ENCODE results near the gene PCID2. TPM values are rescaled to one million over a fixed set of nuclear protein-coding genes. Genes with fewer than 3 reads are reported as not detected.

PCID2 gene
- total RNA-seq, 1 experiment from 2014 or later: 63.4 TPM

DNA sequence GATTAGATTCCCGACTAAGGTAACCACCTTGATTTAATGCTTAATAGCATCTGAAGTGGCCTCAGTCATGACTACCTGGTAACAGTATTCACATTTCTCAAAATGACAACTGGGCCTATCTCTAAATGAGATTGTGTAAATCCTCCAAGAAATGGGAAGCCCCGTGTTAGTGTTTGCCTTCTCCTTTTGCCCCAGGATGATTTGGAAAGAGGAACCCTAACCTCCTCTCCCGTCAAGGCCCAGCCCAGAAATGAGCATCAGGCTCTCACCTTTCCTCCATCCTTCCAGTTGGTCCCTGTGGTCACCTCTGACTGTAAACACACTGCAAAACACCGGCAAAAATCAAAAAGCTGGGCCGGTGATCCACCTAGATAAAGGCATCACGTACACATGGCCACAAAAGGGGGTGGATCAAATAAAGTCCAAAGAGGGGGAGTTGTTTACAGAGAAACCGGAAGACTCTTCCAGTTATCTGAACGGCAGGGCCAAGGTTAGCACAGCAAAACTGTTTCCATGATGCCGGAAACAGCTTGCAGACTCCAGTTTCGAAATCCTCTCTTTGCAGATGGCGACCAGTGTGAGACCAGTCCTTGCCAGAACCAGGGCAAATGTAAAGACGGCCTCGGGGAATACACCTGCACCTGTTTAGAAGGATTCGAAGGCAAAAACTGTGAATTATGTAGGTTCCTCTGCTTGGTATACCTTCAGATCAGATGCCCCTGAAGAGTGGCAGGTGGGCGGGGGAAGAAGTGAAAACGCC is 69.5 kb downstream of the PCID2 start:
- Mint-ChIP-seq H3K27me3 (ENCODE audit: insufficient read depth, unreplicated experiment) (peaks cover 19% of the 10 kb centered on the region), H3K9me3 (ENCODE audit: unreplicated experiment) (no peaks in the 10 kb centered on the region), H3K27ac (ENCODE audit: low read depth, unreplicated experiment) (no peak overlapping the region), H3K4me3 (ENCODE audit: unreplicated experiment) (no peak overlapping the region), H3K36me3 (ENCODE audit: insufficient read depth, unreplicated experiment) (no peaks in the 10 kb centered on the region), H3K4me1 (ENCODE audit: insufficient read depth, unreplicated experiment) (no peaks in the 10 kb centered on the region)
- no peak for DNase-seq (ENCODE audit: unreplicated experiment)
- TF ChIP-seq, protein P1, sequence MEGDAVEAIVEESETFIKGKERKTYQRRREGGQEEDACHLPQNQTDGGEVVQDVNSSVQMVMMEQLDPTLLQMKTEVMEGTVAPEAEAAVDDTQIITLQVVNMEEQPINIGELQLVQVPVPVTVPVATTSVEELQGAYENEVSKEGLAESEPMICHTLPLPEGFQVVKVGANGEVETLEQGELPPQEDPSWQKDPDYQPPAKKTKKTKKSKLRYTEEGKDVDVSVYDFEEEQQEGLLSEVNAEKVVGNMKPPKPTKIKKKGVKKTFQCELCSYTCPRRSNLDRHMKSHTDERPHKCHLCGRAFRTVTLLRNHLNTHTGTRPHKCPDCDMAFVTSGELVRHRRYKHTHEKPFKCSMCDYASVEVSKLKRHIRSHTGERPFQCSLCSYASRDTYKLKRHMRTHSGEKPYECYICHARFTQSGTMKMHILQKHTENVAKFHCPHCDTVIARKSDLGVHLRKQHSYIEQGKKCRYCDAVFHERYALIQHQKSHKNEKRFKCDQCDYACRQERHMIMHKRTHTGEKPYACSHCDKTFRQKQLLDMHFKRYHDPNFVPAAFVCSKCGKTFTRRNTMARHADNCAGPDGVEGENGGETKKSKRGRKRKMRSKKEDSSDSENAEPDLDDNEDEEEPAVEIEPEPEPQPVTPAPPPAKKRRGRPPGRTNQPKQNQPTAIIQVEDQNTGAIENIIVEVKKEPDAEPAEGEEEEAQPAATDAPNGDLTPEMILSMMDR (IDR thresholded peaks at IDR 0.05; ENCODE audit: unreplicated experiment): no peak
- intact Hi-C loops (cut with micrococcal nuclease): no loop called here
- ChIA-PET CTCF (no interaction called here), POLR2A (no interaction called here)
- BruUV-seq (replicated peaks): no TSS peak

DNA sequence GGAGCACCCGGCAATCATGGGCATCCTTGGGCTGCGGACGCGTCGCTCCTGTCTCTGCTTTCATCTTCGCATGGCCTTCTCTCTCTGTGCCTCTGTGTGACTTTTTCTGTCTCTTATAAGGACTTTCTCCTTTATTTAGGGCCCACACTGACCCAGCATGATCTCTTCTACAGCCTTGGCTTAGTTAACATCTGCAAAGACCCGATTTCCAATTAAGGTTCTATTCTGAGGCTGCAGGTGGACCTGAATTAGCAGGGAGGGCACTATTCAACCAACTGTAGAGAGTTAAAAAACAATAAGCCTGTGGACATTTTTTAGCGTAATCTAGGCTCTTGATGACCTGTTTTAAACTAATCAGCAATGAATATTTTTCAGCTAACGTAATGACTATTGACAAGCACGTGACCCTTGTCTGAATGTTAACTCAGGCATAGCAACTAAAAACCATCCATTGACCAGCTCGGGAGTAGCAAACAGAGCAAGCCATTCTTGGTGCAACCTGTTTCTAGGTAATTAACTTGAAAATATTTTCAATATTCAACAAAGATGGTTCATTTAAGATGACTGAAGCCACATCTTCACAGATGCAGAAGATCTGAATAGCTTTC is 70.7 kb downstream of the PCID2 start:
- no peak for DNase-seq (ENCODE audit: unreplicated experiment)
- BruUV-seq (replicated peaks): no TSS peak
- no peaks in the 10 kb centered on the region for H3K9me3 Mint-ChIP-seq (ENCODE audit: unreplicated experiment)
- H3K27ac Mint-ChIP-seq (ENCODE audit: low read depth, unreplicated experiment): no peak overlapping the region
- ChIA-PET CTCF (no interaction called here), POLR2A (no interaction called here)
- no peaks in the 10 kb centered on the region for H3K4me1 Mint-ChIP-seq (ENCODE audit: insufficient read depth, unreplicated experiment)
- TF ChIP-seq, protein P1 (IDR thresholded peaks at IDR 0.05; ENCODE audit: unreplicated experiment): no peak
- peaks cover 31% of the 10 kb centered on the region for H3K27me3 Mint-ChIP-seq (ENCODE audit: insufficient read depth, unreplicated experiment)
- H3K4me3 Mint-ChIP-seq (ENCODE audit: unreplicated experiment): no peak overlapping the region
- intact Hi-C loops (cut with micrococcal nuclease): no loop called here
- no peaks in the 10 kb centered on the region for H3K36me3 Mint-ChIP-seq (ENCODE audit: insufficient read depth, unreplicated experiment)

DNA sequence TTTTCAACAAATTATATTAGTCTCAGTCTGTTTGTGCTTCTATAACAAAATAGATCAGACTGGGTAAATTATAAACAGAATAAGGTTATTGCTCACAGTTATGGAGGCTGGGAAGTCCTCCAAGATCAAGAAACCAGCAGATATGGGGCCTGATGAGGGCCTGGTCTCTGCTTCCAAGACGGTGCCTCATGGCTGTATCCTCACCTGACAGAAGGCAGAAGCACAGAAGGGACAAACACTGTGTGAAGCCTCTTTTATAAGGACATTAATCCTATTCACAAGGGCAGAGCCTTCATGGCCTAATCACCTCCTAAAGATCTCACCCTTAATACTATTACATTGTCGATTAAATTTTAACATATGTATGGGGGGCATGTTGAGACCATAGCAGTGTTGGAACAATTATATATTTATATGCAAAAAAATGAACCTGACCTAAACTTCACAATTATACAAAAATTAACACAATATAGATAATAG is 73.1 kb downstream of the PCID2 start:
- TF ChIP-seq, protein P1 (IDR thresholded peaks at IDR 0.05; ENCODE audit: unreplicated experiment): no peak
- intact Hi-C loops (cut with micrococcal nuclease): no loop called here
- no peak for DNase-seq (ENCODE audit: unreplicated experiment)
- no peak overlapping the region for H3K4me3 Mint-ChIP-seq (ENCODE audit: unreplicated experiment)
- H3K27ac Mint-ChIP-seq (ENCODE audit: low read depth, unreplicated experiment): no peak overlapping the region
- ChIA-PET POLR2A (interaction anchor here (0.7 to 1.1 kb wide), 2 partner anchors 12 to 20 kb away, joined by 3 read pairs; no protein-coding TSS in a partner anchor), CTCF (interaction anchor here (0.6 kb wide), 1 partner anchor 133 kb away, joined by 3 read pairs; no protein-coding TSS in a partner anchor)
- no TSS peak for BruUV-seq (replicated peaks)
- H3K4me1 Mint-ChIP-seq (ENCODE audit: insufficient read depth, unreplicated experiment): no peaks in the 10 kb centered on the region
- no peaks in the 10 kb centered on the region for H3K9me3 Mint-ChIP-seq (ENCODE audit: unreplicated experiment)
- peaks cover 48% of the 10 kb centered on the region for H3K27me3 Mint-ChIP-seq (ENCODE audit: insufficient read depth, unreplicated experiment)
- no peaks in the 10 kb centered on the region for H3K36me3 Mint-ChIP-seq (ENCODE audit: insufficient read depth, unreplicated experiment)

DNA sequence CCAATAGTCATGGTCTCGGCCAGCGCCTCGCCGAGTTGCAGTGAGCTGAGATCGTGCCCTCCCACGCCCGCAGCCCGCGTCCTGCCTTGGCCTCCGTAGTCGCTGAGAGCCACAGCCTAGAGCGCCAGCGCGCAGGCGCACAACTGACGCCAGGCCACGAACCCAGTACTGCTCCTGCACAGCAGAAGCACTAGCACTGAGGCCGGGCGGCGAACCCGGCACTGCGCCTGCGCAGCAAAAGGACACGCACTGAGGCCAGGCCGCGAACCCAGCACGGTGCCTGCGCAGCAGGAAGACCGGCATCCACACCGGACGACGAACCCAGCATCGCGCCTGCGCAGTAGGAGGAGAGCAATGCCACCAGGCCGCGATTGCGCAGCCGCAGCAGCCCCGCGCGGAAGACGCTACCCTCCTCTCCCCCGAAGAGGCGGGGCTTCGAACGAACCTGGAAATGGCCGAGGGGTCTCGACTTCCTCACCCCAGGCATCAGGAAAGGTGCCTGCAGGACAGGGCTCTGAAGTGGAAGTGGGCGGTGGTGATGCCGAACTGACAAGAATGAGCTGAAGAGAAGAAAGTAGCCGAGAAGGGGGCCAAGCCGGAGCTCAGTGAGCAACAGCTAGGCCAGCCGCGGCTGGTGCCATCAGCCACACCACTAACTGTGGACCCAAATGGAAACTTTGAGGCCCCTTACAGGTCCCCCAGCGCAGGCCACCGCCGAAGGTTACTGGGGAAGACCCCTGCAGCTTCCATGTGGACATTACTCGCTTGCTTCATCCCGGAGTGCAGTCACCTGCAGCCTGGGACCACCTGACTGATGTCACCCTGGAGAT is 78.3 kb downstream of the PCID2 start:
- Mint-ChIP-seq H3K4me1 (ENCODE audit: insufficient read depth, unreplicated experiment) (no peaks in the 10 kb centered on the region), H3K9me3 (ENCODE audit: unreplicated experiment) (no peaks in the 10 kb centered on the region)
- TF ChIP-seq, protein P1 (IDR thresholded peaks at IDR 0.05; ENCODE audit: unreplicated experiment): no peak

More for the DNA sequence above, 78.3 kb downstream of the PCID2 start:
- no peak overlapping the region for H3K4me3 Mint-ChIP-seq (ENCODE audit: unreplicated experiment)
- H3K36me3 Mint-ChIP-seq (ENCODE audit: insufficient read depth, unreplicated experiment): no peaks in the 10 kb centered on the region
- H3K27ac Mint-ChIP-seq (ENCODE audit: low read depth, unreplicated experiment): no peak overlapping the region
- intact Hi-C loops (cut with micrococcal nuclease): no loop called here
- BruUV-seq (replicated peaks): no TSS peak
- ChIA-PET CTCF (no interaction called here), POLR2A (interaction anchor here (0.7 kb wide), 1 partner anchor 1165 kb away, joined by 3 read pairs; no protein-coding TSS in a partner anchor)
- no peak for DNase-seq (ENCODE audit: unreplicated experiment)
- H3K27me3 Mint-ChIP-seq (ENCODE audit: insufficient read depth, unreplicated experiment): peaks cover 65% of the 10 kb centered on the region

All from MCF 10A (cell line).